ENCODE data around the gene BMAL1. TPM values are rescaled to one million over a fixed set of nuclear protein-coding genes. Genes with fewer than 3 reads are reported as not detected.

BMAL1 gene
- total and polyA plus RNA-seq, 2 donors from 2014 or later, result 9.2 to 20.6 TPM

DNA sequence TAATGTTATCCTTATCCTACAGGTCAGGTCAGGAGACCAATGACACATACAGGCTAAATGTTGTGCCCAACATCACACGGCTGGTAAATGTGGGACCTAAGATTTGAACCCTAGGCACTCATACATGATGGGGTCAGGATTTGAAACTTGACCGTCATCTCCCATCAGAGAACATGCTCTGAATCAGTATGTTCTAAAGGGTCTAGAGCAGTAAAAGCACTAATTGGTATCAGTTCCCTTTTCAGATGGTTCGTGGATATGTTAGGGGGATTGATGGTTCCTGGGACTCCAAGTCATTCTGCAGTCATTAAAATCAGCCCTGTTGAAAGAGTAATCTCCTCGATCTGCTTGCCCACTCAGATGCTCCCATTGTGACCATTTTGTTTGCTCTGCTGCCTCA, 65.5 kb downstream of the BMAL1 start:
- no peak overlapping the region for H3K9ac ChIP-seq (ENCODE audit: low read length in 3 of 3)
- no peak for DNase-seq
- no peaks in the 10 kb centered on the region for H3K36me3 ChIP-seq (ENCODE audit: control insufficient read depth in 2 of 3, insufficient read depth in 3 of 3, low read length in 3 of 3)
- no peaks in the 10 kb centered on the region for H3K27me3 ChIP-seq (ENCODE audit: control insufficient read depth, insufficient read depth, low read length)
- no peak overlapping the region for H3K4me3 ChIP-seq (ENCODE audit: low read length in 3 of 3)
- H3K27ac ChIP-seq (ENCODE audit: low read depth in 2 of 2, low read length in 2 of 2), result no peak overlapping the region
- intact Hi-C loops (cut with DNase I), result no loop called here
- TF ChIP-seq, protein P1, sequence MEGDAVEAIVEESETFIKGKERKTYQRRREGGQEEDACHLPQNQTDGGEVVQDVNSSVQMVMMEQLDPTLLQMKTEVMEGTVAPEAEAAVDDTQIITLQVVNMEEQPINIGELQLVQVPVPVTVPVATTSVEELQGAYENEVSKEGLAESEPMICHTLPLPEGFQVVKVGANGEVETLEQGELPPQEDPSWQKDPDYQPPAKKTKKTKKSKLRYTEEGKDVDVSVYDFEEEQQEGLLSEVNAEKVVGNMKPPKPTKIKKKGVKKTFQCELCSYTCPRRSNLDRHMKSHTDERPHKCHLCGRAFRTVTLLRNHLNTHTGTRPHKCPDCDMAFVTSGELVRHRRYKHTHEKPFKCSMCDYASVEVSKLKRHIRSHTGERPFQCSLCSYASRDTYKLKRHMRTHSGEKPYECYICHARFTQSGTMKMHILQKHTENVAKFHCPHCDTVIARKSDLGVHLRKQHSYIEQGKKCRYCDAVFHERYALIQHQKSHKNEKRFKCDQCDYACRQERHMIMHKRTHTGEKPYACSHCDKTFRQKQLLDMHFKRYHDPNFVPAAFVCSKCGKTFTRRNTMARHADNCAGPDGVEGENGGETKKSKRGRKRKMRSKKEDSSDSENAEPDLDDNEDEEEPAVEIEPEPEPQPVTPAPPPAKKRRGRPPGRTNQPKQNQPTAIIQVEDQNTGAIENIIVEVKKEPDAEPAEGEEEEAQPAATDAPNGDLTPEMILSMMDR (IDR thresholded peaks at IDR 0.05; ENCODE audit: borderline replicate concordance, extremely low read depth, insufficient read depth), result no peak
- FAIRE-seq, result no peak
- H3K9me3 ChIP-seq (ENCODE audit: control insufficient read depth in 2 of 3, insufficient read depth in 1 of 3, low read length in 3 of 3), result no peaks in the 10 kb centered on the region
- peaks cover 0 to 11% (median 0%) of the 10 kb centered on the region in 3 donors for H3K4me1 ChIP-seq (ENCODE audit: control insufficient read depth in 2 of 3, insufficient read depth in 2 of 3, low read depth in 1 of 3, low read length in 3 of 3)

DNA sequence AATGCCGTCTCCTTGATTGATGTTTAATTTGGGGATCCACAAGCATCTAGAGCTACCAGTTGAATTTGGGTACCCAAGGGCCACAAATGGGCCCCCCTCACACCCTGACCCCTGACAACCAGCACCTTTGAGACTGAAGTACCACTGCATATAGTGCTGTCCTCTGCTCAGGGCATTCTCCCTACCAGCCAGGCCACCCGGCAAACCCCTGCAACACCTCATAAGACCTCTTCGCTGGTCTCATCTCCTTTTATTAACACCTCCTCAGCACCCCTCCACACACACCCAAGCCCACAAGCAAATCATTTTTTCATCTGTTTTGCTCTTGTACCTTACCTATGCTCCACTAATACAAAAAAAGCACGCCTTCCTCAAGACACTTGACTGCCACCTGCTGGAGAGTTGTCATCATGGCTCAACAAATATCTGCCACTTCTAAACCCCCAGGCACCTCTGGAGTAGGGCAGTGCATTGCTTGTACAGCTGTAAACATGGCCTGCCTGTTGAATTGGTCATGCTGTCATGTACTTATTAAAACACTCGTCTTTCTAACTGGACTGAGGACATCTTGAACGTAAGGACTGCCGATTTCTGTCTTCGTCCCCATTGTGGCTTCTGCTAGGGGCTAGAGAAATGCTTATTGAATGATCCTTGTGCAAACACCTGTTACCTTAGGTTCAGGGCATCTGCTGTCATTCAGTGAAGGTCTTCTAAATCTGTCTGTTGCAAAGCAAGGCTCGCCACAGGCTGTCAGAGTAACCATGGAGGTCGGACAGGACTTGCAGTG, 66.5 kb downstream of the BMAL1 start:
- FAIRE-seq (no peak), DNase-seq (peak in 4 of 5 donors; percentile 75 to 90 (median 84))
- no peak overlapping the region for H3K27ac ChIP-seq (ENCODE audit: low read depth in 2 of 2, low read length in 2 of 2)
- no peaks in the 10 kb centered on the region for H3K36me3 ChIP-seq (ENCODE audit: control insufficient read depth in 2 of 3, insufficient read depth in 3 of 3, low read length in 3 of 3)
- TF ChIP-seq, protein P1 (IDR thresholded peaks at IDR 0.05; ENCODE audit: borderline replicate concordance, extremely low read depth, insufficient read depth), result peak; percentile 75
- intact Hi-C loops (cut with DNase I), result no loop called here
- H3K4me1 ChIP-seq (ENCODE audit: control insufficient read depth in 2 of 3, insufficient read depth in 2 of 3, low read depth in 1 of 3, low read length in 3 of 3), result peaks cover 0 to 3% (median 0%) of the 10 kb centered on the region in 3 donors
- H3K9ac ChIP-seq (ENCODE audit: low read length in 3 of 3), result no peak overlapping the region
- no peak overlapping the region for H3K4me3 ChIP-seq (ENCODE audit: low read length in 3 of 3)
- H3K27me3 ChIP-seq (ENCODE audit: control insufficient read depth, insufficient read depth, low read length), result no peaks in the 10 kb centered on the region
- H3K9me3 ChIP-seq (ENCODE audit: control insufficient read depth in 2 of 3, insufficient read depth in 1 of 3, low read length in 3 of 3), result no peaks in the 10 kb centered on the region

DNA sequence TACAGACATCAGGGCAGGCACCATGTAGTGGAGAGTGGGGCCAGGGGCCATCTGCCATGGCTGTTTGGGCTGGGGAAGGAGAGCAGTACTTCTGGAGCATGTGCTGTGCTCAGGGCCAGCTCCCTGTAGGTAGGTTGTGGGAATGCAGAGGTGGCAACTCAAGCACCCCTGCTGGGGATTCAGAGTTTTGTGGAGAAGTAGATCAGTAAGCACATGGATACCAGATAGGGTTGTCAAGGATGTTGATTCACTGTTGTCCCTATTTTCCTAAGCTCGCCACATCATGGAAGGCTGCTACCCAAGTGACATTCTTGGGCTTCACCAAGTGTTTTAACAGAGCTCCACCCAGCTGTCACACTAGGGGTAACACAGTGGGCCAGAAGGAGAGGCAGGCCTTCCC, 67.2 kb downstream of the BMAL1 start:
- Histone ChIP-seq H3K9me3 (ENCODE audit: control insufficient read depth in 2 of 3, insufficient read depth in 1 of 3, low read length in 3 of 3) (no peaks in the 10 kb centered on the region), H3K4me3 (ENCODE audit: low read length in 3 of 3) (no peak overlapping the region), H3K27me3 (ENCODE audit: control insufficient read depth, insufficient read depth, low read length) (no peaks in the 10 kb centered on the region), H3K27ac (ENCODE audit: low read depth in 2 of 2, low read length in 2 of 2) (no peak overlapping the region), H3K36me3 (ENCODE audit: control insufficient read depth in 2 of 3, insufficient read depth in 3 of 3, low read length in 3 of 3) (peaks cover 0 to 2% (median 0%) of the 10 kb centered on the region in 3 donors), H3K9ac (ENCODE audit: low read length in 3 of 3) (no peak overlapping the region), H3K4me1 (ENCODE audit: control insufficient read depth in 2 of 3, insufficient read depth in 2 of 3, low read depth in 1 of 3, low read length in 3 of 3) (no peaks in the 10 kb centered on the region)
- DNase-seq (no peak), FAIRE-seq (no peak)
- intact Hi-C loops (cut with DNase I), result no loop called here
- TF ChIP-seq, protein P1 (IDR thresholded peaks at IDR 0.05; ENCODE audit: borderline replicate concordance, extremely low read depth, insufficient read depth), result no peak

Measured in kidney (tissue), 14 donors.